HepG2 (cell line): ENCODE results near the gene YIPF1. TPM values are rescaled to one million over a fixed set of nuclear protein-coding genes. Genes with fewer than 3 reads are reported as not detected.

Experiments
- ATAC-seq: fragments of 200-7000 bp; cut with Tn5 transposase; 3 replicates; pipeline ENCODE4 v1.9.1; 2020; ENCODE audit warnings: mild to moderate bottlenecking, moderate library complexity
- BruUV-seq: library from RNA; stranded (reverse); fragments of 400-500 nt; replicated peaks from 2 replicates; lab custom pipeline; 2021; lab: Mats Ljungman, UMichigan
- CTCF ChIA-PET: fragments of 300-600 bp; formaldehyde crosslinking; extraction: SDS; loops from one replicate; lab custom pipeline; 2021; ENCODE audit warnings: low total read pairs, inconsistent platforms, low intra/inter-chr PET ratio; lab: Yijun Ruan, JAX
- POLR2A ChIA-PET: fragments of 350-600 bp; sonication (Branson Sonifier 250); formaldehyde crosslinking; loops from one replicate; lab custom pipeline; 2020; ENCODE audit warnings: antibody characterized with exemption, inconsistent platforms; lab: Yijun Ruan, JAX
- DNase-seq: peaks from one replicate; pipeline ENCODE4 v3.0.0-alpha.2; 2015; ENCODE audit warnings: low spot score
- FAIRE-seq: peaks from 3 replicates; lab custom pipeline; 2011; peaks lifted over from hg19 to GRCh38; lab: Jason Lieb, UNC
- H2AFZ ChIP-seq: one replicate; pipeline ENCODE4 v1.6.1; 2011; ENCODE audit warnings: low read length, inconsistent platforms
- H3K27ac ChIP-seq: fragments of 300-600 bp; 3 replicates; pipeline ENCODE4 v1.8.0; 2011; ENCODE audit warnings: mixed run types, mild to moderate bottlenecking, mixed read lengths, low read length, inconsistent platforms; ENCODE audit not compliant: insufficient read depth; ENCODE audit errors: extremely low read length
- H3K27me3 ChIP-seq, 2 experiments: fragments of 200-600 bp in 1 of 2; 2 replicates in 1 of 2; 3 replicates in 1 of 2; pipeline versions ENCODE4 v1.6.0 to v1.8.0; 2011; ENCODE audit warnings: low read length in 2 of 2, mild to moderate bottlenecking in 2 of 2, moderate library complexity in 2 of 2, inconsistent platforms in 1 of 2; ENCODE audit not compliant: insufficient read depth in 2 of 2, control insufficient read depth in 1 of 2
- H3K36me3 ChIP-seq, 2 experiments: fragments of 200-600 bp in 1 of 2; replicated peaks in 1 of 2; 2 replicates in 1 of 2; 3 replicates in 1 of 2; pipeline versions ENCODE4 v1.5.1 to v1.8.0; 2011; ENCODE audit warnings: low read length in 2 of 2, inconsistent platforms in 1 of 2; ENCODE audit not compliant: insufficient read depth in 2 of 2, control insufficient read depth in 1 of 2
- H3K4me1 ChIP-seq: 2 replicates; pipeline ENCODE4 v1.5.1; 2012; ENCODE audit warnings: low read length, inconsistent platforms; ENCODE audit not compliant: insufficient read depth
- H3K4me2 ChIP-seq: 2 replicates; pipeline ENCODE4 v1.6.0; 2011; ENCODE audit warnings: low read depth, low read length, inconsistent platforms
- H3K4me3 ChIP-seq, 3 experiments: fragments of 200-600 bp in 1 of 3; sonication (generic), shearing (Covaris generic) in 1 of 3; replicated peaks in 1 of 3; 2 replicates each; pipeline ENCODE4 v1.5.1; 2011 to 2016; ENCODE audit warnings: low read length in 3 of 3, inconsistent platforms in 2 of 3, low read depth in 2 of 3, mild to moderate bottlenecking in 2 of 3, control low read depth in 1 of 3, mixed read lengths in 1 of 3; ENCODE audit not compliant: insufficient read depth in 1 of 3
- H3K79me2 ChIP-seq: one replicate; pipeline ENCODE4 v1.6.1; 2011; ENCODE audit warnings: low read length, inconsistent platforms; ENCODE audit not compliant: insufficient read depth
- H3K9ac ChIP-seq: 2 replicates; pipeline ENCODE4 v1.6.0; 2011; ENCODE audit warnings: mild to moderate bottlenecking, low read depth, low read length, inconsistent platforms; ENCODE audit not compliant: insufficient read depth
- H3K9me3 ChIP-seq: 2 replicates; pipeline ENCODE4 v1.5.1; 2012; ENCODE audit warnings: mild to moderate bottlenecking, low read length
- H4K20me1 ChIP-seq: 2 replicates; pipeline ENCODE4 v1.6.0; 2011; ENCODE audit warnings: inconsistent platforms, mild to moderate bottlenecking, low read length, moderate library complexity; ENCODE audit not compliant: insufficient read depth
- CBX5 ChIP-seq: sonication (generic); formaldehyde crosslinking; IDR thresholded peaks from 2 replicates; pipeline ENCODE4 v1.4.0; 2020; ENCODE audit warnings: missing genetic modification reagents, borderline replicate concordance
- GATAD2A ChIP-seq: IDR thresholded peaks from 2 replicates; pipeline ENCODE4 v1.6.1; 2016
- HHEX ChIP-seq: IDR thresholded peaks from 2 replicates; pipeline ENCODE4 v1.6.1; 2016; ENCODE audit warnings: control low read depth
- KLF13 ChIP-seq: sonication (generic); formaldehyde crosslinking; IDR thresholded peaks from 2 replicates; pipeline ENCODE4 v1.4.0; 2020; ENCODE audit warnings: mild to moderate bottlenecking, missing genetic modification reagents
- MEIS1 ChIP-seq: sonication (generic); formaldehyde crosslinking; IDR thresholded peaks from 2 replicates; pipeline ENCODE4 v1.9.0; 2021; ENCODE audit warnings: mild to moderate bottlenecking, missing genetic modification reagents, moderate library complexity, borderline replicate concordance
- PAX8 ChIP-seq: sonication (generic); formaldehyde crosslinking; IDR thresholded peaks from 2 replicates; pipeline ENCODE4 v1.8.0; 2022; ENCODE audit warnings: mild to moderate bottlenecking, missing genetic modification reagents, borderline replicate concordance
- TCF7L2 ChIP-seq: IDR thresholded peaks from 2 replicates; pipeline ENCODE4 v1.6.1; 2011; ENCODE audit warnings: mild to moderate bottlenecking, low read depth, low read length, moderate library complexity
- TRIM24 ChIP-seq: sonication (generic); formaldehyde crosslinking; IDR thresholded peaks from 2 replicates; pipeline ENCODE4 v1.8.0; 2022; ENCODE audit warnings: mild to moderate bottlenecking, missing genetic modification reagents
- ZBTB39 ChIP-seq: sonication (generic); formaldehyde crosslinking; IDR thresholded peaks from 2 replicates; pipeline ENCODE4 v1.5.0; 2020; ENCODE audit warnings: missing genetic modification reagents
- ZNF143 ChIP-seq: sonication (generic); formaldehyde crosslinking; IDR thresholded peaks from 2 replicates; pipeline ENCODE4 v1.4.0; 2020; ENCODE audit warnings: missing genetic modification reagents
- ZNF280D ChIP-seq: sonication (generic); formaldehyde crosslinking; IDR thresholded peaks from 2 replicates; pipeline ENCODE4 v1.5.1; 2020; ENCODE audit warnings: mild to moderate bottlenecking, missing genetic modification reagents
- ZNF563 ChIP-seq: sonication (generic); formaldehyde crosslinking; IDR thresholded peaks from 2 replicates; pipeline ENCODE4 v1.8.0; 2022; ENCODE audit warnings: mild to moderate bottlenecking, moderate library complexity, missing genetic modification reagents
- ZNF564 ChIP-seq: sonication (generic); formaldehyde crosslinking; IDR thresholded peaks from 2 replicates; pipeline ENCODE4 v1.8.1; 2023; ENCODE audit warnings: mild to moderate bottlenecking, missing genetic modification reagents
- ZNF572 ChIP-seq: sonication (generic); formaldehyde crosslinking; IDR thresholded peaks from 2 replicates; pipeline ENCODE4 v1.5.1; 2020; ENCODE audit warnings: mild to moderate bottlenecking, missing genetic modification reagents
- ZNF616 ChIP-seq: sonication (generic); formaldehyde crosslinking; IDR thresholded peaks from 2 replicates; pipeline ENCODE4 v1.5.0; 2020; ENCODE audit warnings: low read depth, mild to moderate bottlenecking, missing genetic modification reagents
- ZNF879 ChIP-seq: sonication (generic); formaldehyde crosslinking; IDR thresholded peaks from 2 replicates; pipeline ENCODE4 v1.8.1; 2023; ENCODE audit warnings: missing genetic modification reagents
- ZSCAN9 ChIP-seq: IDR thresholded peaks from 2 replicates; pipeline ENCODE4 v1.6.1; 2016; ENCODE audit warnings: borderline replicate concordance
- WGBS: methylation state at CpG from one replicate; pipeline ENCODE4 v1.1.6; 2017; ENCODE audit warnings: low lambda C conversion rate; 5-methylcytosine and 5-hydroxymethylcytosine counted together
- in situ Hi-C: cut with HindIII; loops from 2 replicates; pipeline ENCODE4 v1.10.0; 2017; ENCODE audit warnings: low pct_unique_long_range_greater_than_20kb; ENCODE audit not compliant: extremely low pct_ligation_motif_present
- intact Hi-C: fragments of 100-400 bp; cut with micrococcal nuclease; formaldehyde crosslinking; loops from one replicate; pipeline ENCODE4 v1.10.0; 2022; ENCODE audit not compliant: unreplicated experiment
- polyA plus RNA-seq, 8 experiments: library from polyadenylated mRNA; depleted of rRNA in 3 of 8; stranded (reverse) in 7 of 8; unstranded in 1 of 8; fragments of >200 nt; fragmentation: Illumina TruSeq in 4 of 8; extraction: Trizol in 4 of 8; gene quantifications; 2 replicates each; pipeline versions ENCODE4 v1.2.1 to v1.2.3, GENCODE V29; 2011 to 2016; ENCODE audit warnings: low read depth in 4 of 8, missing spikeins in 1 of 8, mixed read lengths in 1 of 8; ENCODE audit not compliant: insufficient read depth in 1 of 8
- total RNA-seq, 5 experiments: library from RNA; depleted of rRNA; stranded (reverse); fragments of >200 nt; fragmentation: Illumina TruSeq; extraction: Trizol; gene quantifications; 2 replicates each; pipeline ENCODE4 v1.2.3, GENCODE V29; 2016; ENCODE audit warnings: low read depth in 1 of 5
- TF ChIP-seq, protein P1 (sequence below): sonication (generic); formaldehyde crosslinking; IDR thresholded peaks from 2 replicates; pipeline ENCODE4 v1.4.0; 2020; ENCODE audit warnings: missing genetic modification reagents

Gene YIPF1
- total and polyA plus RNA-seq, 2 of the 13 experiments (the other 11 are each of a cell fraction or from before 2014, with no cell fraction given): 21.1 to 31.9 TPM

GRCh38 chr1:53838654-53838974 is 51.0 kb downstream of the YIPF1 start (continued):
- TF ChIP-seq ZNF616 (CRISPR knock-in tag) (no peak), ZSCAN9 (CRISPR knock-in tag) (no peak), GATAD2A (CRISPR knock-in tag) (no peak), MEIS1 (CRISPR knock-in tag) (0 out of 2 replicates have a peak, but pooled peaks have one; percentile 27), TRIM24 (CRISPR knock-in tag) (no peak), CBX5 (peak; percentile 1; the same call in 1 of the 2 replicates)
- TF ChIP-seq, all 625 proteins: peak for 25

GRCh38 chr1:53837924-53838653 is 51.5 kb downstream of the YIPF1 start, which contains the start of gene NDC1:
Gene NDC1, minus strand, starts transcription at chr1:53838296. Its CDS starts 35 bp downstream, at chr1:53838261.
- Histone ChIP-seq H3K9ac (peak within 1 kb of the TSS; percentile 88), H3K4me2 (peak within 1 kb of the TSS; percentile 90), H3K4me1 (peaks cover 24% of the 10 kb centered on the region), H3K79me2 (peaks cover 43% of the 10 kb centered on the region), H3K36me3 (peaks cover 0 to 8% of the 10 kb centered on the region in 2 experiments; a peak in 1 of 5 replicates), H4K20me1 (no peaks in the 10 kb centered on the region; the same call in 1 of the 2 replicates), H3K27ac (peak within 1 kb of the TSS; percentile 96), H3K4me3 (peak within 1 kb of the TSS; percentile 68 to 94 (median 82)), H3K27me3 (no peaks in the 10 kb centered on the region), H2AFZ (peak within 1 kb of the TSS; percentile 90), H3K9me3 (peaks cover 12% of the 10 kb centered on the region)
- FAIRE-seq (peak; percentile 96), DNase-seq (peak; percentile 98), ATAC-seq (peak; percentile 97)
- CTCF ChIA-PET: no interaction called here
- 1% methylated on average over 26 of the region's 59 CpGs for WGBS
- in situ Hi-C loops: no loop called here
- TSS peak; percentile 48 for BruUV-seq
- intact Hi-C loops: loop anchor here (5.0 kb wide), 1 partner anchor 879 kb away; the partner anchor contains the start of gene TTC4
- POLR2A ChIA-PET: interaction anchor here (1.3 kb wide), 2 partner anchors 52 to 108 kb away, joined by 3 to 4 read pairs; partner anchors contain the start of genes IFT25, LRRC42 and YIPF1
- TF ChIP-seq ZBTB39 (CRISPR knock-in tag) (0 out of 2 replicates have a peak, but pooled peaks have one; percentile 58), PAX8 (CRISPR knock-in tag) (peak; percentile 96), ZNF280D (CRISPR knock-in tag) (peak; percentile 84), ZNF143 (CRISPR knock-in tag) (peak; percentile 100), ZNF879 (CRISPR knock-in tag) (no peak), ZNF563 (CRISPR knock-in tag) (peak; percentile 88; the same call in 1 of the 2 replicates), ZNF572 (peak; percentile 97), ZNF564 (CRISPR knock-in tag) (no peak), TCF7L2 (no peak), HHEX (no peak), KLF13 (CRISPR knock-in tag) (peak; percentile 96; the same call in 1 of the 2 replicates)
- TF ChIP-seq, protein P1, sequence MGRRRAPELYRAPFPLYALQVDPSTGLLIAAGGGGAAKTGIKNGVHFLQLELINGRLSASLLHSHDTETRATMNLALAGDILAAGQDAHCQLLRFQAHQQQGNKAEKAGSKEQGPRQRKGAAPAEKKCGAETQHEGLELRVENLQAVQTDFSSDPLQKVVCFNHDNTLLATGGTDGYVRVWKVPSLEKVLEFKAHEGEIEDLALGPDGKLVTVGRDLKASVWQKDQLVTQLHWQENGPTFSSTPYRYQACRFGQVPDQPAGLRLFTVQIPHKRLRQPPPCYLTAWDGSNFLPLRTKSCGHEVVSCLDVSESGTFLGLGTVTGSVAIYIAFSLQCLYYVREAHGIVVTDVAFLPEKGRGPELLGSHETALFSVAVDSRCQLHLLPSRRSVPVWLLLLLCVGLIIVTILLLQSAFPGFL (CRISPR knock-in tag): peak; percentile 66; the same call in 1 of the 2 replicates
